22Rv1 (cell line): Measurements from ENCODE around the gene ANGPTL4.

ENCODE experiments used
- ZFX ChIP-seq: fragments of 450-650 bp; IDR thresholded peaks from 2 replicates; pipeline ENCODE4 v1.6.1; 2017; ENCODE audit warnings: antibody characterized with exemption, borderline replicate concordance
- TF ChIP-seq, protein P1 (sequence below): fragments of 450-650 bp; IDR thresholded peaks from 2 replicates; pipeline ENCODE4 v1.5.1; 2017; ENCODE audit warnings: mild to moderate bottlenecking

DNA sequence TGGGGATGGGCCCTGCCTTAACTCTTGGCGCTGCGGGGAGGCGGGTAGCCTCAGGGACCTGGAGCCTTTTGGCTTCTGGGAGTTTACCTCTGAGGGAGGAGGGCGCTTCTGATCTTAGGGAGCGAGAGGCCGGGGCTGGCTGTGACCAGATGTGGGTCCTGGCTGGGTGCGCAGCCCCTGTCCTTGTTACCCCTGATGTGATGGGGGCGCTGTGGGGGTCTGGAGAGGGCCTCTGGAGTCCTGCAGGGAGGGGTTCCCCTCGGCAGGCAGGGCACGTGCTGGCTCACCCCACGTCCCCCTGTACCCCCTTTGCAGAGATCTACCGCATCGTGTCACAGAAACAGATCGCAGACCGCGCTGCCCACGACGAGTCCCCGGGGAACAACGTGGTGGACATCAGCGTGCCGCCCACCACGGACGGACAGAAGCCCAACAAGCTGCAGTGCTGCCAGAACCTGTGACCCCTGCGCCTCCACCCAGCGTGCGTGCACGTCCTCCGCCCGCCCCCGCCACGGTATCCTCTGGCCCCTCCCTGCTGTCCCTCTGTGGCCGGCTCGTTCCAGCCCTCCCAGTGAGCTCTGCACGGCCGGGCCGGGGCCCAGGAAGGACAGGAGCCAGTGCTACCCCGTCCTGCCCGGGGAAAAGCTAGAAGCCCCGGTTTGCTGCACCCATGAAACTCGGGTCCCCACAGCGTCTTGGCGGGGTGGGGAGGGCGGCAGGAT, 39.3 kb downstream of the ANGPTL4 start:
- TF ChIP-seq, protein P1, sequence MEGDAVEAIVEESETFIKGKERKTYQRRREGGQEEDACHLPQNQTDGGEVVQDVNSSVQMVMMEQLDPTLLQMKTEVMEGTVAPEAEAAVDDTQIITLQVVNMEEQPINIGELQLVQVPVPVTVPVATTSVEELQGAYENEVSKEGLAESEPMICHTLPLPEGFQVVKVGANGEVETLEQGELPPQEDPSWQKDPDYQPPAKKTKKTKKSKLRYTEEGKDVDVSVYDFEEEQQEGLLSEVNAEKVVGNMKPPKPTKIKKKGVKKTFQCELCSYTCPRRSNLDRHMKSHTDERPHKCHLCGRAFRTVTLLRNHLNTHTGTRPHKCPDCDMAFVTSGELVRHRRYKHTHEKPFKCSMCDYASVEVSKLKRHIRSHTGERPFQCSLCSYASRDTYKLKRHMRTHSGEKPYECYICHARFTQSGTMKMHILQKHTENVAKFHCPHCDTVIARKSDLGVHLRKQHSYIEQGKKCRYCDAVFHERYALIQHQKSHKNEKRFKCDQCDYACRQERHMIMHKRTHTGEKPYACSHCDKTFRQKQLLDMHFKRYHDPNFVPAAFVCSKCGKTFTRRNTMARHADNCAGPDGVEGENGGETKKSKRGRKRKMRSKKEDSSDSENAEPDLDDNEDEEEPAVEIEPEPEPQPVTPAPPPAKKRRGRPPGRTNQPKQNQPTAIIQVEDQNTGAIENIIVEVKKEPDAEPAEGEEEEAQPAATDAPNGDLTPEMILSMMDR, result no peak
- TF ChIP-seq ZFX, result no peak
